RKO (cell line): ENCODE results near the gene ADGRF1.
"Not testable (repeated sequence)": the region's sequence is repeated elsewhere in the genome, so short reads cannot be mapped to it uniquely, and the experiment has no call there.

Experiments used
- DNase-seq: peaks from one replicate; pipeline ENCODE4 v3.0.0-alpha.2; 2016; ENCODE audit warnings: low spot score

ADGRF1 gene

GRCh38 chr6:47061309-47062300 lies 19.5 kb upstream of the ADGRF1 start:
- DNase-seq = no peak

GRCh38 chr6:47059216-47059885 lies 17.2 kb upstream of the ADGRF1 start:
- DNase-seq = no peak

DNA sequence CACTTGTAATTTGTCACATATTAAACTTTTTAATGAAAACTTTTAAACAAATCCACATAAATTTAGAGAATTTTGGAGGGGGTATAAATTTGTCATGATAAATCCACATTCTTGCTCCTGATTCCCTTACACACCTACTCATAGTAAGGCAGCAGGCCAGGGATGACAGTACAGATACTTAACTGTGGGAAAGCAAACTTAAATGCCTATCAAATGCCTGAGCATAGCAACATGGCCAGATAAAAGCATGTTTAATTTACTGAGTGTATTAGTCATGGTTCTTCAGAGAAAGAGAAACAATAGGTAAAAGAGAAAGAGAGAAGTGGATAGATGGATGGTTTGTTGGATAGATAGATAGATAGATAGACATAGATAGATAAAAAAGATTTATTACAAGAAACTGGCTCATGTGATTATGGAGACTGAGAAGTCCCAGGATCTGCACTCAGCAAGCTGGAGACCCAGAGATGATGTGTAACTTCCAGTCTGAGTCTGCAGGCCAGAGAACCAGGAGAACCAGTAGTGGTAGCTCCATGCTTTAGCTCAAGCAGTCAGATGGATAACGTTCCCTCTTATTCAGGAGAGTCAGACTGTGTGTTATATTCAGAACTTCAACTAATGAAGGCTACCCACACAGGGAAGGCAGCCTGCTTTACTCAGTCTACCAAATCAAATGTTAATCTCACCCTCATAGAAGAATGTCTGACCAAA lies 15.9 kb upstream of the ADGRF1 start:
- no peak for DNase-seq

- no peak for DNase-seq
Observed at GRCh38 chr6:47056832-47057231, 14.7 kb upstream of the ADGRF1 start.

- not testable (repeated sequence) for DNase-seq
Observed at GRCh38 chr6:47054302-47054701, 12.2 kb upstream of the ADGRF1 start.

DNA sequence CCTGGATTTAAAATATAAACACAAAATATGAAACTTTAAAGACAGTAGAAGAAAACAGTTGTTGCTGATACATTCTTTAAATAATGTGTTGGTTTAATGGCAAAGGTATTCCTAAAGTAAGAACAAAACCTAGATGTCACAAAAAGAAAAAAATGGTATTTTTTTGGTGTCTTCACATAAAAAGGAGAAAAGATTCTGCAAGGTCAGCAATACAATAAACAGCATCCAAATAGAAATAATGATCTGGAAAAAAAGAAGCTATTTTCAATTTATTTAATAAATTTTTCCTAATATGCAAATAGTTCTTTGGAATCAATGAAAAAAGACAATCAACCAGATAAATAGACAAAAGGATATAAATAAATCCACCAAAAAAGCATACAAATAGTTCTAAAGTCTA lies 6.5 kb upstream of the ADGRF1 start:
- DNase-seq = no peak

DNA sequence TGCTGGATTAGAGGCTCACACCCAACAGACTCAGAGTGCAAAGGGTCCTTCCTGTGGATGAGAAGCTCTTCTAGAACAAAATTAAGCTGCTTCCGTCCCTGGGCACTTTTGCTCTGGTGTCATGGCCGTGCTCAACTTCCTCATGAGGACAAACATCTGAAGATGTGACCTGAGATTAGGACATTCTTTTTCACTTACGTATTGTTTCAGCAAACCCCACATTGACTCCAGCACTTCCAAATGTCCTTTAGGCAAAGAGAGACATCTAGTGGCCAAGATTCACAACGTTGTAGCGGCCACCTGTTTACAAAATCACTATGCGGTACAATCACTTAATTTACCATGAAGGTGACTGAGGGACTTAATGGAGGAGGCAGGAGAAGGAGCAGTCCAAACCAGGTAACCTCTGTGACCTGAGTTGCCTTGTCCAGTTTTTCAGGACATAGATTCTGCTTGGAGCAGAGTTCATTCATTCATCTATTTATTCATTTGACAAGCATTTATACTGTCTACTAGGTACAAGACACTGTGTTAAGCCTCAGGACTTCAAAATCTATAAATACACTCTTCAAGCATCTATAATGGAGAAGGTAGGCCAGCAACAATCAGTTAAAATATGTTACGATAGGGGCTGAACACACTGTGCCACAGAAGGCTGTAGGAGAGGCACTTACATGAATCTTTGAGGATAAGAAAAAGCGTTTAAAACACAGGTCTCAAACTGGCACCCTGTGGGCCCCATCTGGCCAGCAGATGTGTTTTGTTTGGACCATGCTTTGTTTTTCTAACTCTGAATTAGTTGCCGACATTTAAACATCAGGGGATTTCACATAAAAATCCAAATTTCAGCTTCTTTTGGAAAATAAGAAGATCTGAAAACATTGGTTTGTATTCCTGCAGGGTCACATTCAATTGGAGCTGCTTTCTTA lies 5.6 kb upstream of the ADGRF1 start:
- DNase-seq = peak; percentile 87

DNA sequence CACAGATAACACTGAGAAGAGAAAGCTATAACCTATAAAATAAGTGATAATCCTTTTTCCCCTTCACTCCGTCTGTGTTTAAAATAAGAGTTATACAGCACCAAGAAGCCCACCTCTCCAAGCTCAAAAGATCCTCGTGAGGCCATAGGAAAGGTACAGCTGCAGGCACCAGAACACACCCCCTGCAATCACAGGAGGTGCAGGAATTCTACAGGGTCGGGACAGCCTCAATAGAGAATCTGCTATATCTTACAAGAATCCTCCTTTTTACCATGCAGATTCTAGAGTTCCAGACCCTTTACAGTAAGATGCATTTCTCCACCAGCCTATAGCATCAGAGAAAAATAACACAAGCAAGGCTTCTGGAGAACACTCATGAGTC lies 5.0 kb upstream of the ADGRF1 start:
- DNase-seq = no peak

GRCh38 chr6:47044397-47044796 lies 2.3 kb upstream of the ADGRF1 start:
- DNase-seq = peak; percentile 40

DNA sequence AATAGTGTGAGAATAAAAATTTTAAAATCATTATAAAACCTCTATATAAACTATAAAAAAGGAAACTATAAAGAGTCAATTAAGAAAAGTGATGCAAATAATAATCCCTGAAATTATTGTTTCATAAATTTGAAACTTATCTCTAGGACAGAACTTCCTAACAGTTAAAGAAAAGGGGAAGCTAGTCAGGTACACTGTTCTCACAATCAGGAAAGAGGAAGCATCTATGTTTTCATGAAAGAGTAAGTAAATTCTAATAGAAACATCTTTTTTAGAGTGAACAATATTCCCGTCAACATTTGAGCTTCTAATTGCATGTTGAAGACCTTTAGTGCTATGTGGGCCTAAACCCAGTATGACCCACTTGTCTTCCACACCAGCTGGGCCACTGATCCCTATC lies 1.2 kb upstream of the ADGRF1 start:
- no peak for DNase-seq

DNA sequence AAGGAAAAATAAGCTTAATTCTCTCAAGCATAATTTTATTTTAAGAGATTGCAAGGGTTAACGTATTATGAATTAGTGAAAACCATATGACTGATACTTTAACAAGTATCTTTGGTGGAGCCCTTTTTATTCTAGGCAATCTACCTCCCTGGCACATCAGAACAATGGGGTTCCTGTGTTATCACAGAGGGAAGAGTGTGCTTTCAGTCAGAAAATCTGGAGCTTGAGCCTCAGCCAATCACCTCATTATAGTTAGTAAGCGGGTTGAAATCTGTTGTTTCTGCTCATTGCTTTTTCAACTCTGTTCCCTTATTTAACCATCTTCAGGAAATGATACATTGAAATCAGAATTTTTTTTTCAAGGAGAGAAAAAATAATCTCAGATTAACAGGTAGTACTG lies 391 bp downstream of the ADGRF1 start:
- DNase-seq = no peak

DNA sequence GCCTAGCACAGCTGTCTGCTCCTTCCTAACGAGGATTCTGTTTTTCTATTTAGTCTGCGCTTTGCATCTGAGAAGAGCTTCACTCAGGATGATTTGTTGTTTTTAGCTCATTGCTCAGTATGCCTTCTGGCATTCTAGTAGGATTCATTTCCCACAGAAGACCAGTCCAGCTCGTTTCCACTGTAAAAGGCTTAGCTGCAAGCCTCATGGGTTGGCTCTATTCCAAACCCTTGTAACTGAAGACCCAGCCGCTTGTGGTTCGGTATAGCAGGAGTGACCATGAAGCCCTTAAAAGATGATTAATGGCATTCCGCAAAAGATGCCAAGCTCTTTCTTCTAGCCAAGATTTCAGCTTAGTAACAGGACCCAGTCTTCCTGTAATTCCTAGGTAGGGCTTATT lies 7.2 kb downstream of the ADGRF1 start:
- DNase-seq = no peak

GRCh38 chr6:47034421-47034820 lies 7.7 kb downstream of the ADGRF1 start:
- no peak for DNase-seq

DNA sequence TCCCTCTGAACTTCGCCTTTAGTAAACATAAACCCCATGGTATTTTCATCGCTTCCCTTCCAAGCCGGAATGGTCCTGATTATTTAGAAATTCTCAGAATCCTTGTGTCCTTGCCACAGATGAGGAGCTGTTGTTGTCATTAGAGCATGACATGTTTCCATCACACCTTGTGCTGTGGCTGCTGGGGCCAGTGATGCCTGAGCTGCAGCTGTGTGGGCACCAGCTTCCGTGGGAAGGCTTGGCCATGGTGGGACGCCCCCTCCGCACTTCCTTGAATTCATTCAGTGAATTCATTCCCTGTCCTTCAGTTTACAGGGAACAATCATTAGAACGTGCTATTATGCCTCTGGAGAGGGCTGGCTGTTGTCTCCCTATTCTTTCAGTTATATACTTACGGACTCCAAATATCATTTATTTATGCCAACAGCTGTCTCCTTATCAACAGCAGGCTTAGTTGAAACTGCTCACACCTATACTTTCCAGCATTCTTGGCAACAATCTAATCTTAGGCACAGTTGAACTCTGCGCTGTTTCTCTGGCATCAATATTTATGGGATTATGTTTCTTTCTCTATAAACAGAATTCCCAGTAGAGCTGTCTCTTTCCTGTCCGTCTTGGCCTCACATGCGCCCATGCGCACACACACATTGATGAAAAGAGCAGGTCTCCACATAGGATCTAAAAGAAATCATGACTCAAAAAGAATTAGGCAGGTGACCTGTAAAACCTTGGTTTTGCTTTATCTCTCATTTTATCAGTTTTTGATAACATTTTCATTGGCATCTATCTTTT lies 9.0 kb downstream of the ADGRF1 start:
- DNase-seq = no peak

DNA sequence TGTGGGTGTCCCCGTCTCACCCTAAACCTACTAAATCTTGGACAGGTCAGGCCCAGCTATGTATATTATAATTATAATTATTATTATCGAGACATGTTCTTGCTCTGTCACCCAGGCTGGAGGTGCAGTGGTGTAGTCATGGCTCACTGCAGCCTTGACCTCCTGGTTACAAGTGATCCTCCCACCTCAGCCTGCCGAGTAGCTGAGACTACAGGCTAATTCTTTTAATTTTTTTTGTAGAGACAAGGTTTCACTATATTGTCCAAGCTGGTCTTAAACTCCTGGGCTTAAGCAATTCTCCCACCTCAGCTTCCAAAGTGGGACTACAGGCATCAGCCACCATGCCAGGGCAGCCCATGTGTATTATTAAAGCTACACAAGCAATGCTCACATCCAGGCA lies 10.5 kb downstream of the ADGRF1 start:
- DNase-seq = no peak

DNA sequence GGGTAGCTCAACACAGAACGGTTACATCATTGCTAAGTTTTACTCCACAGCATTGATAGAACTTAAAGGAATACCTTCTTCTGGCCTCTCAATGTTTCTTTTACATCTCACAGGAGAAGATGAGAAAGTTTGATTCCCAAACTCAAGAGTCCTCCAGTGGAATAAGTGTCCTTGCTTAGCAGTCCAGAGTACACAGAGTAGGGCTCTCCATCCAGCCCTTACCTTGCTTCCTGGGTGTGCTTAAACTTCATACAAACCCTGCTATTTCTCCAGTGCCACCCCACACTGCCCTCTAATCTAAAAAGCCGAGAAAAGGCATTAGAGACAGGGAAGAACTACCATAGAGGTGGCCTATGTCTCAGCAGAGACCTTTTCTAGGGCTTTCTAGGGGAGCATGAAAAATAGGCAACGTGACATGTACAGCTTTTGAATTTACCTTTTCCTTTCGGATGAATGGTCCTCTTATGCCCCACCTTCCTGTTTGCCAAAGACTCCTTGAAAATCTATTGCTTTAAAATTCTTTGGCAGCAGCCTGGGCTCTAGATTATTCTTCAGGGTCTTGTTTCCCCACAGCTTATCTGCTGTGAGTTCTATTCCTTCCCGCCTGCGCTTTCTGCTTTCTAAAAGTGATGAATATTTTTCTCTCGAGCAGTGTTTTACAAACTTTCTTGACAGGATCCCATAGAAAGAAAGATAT lies 12.1 kb downstream of the ADGRF1 start:
- DNase-seq = no peak

DNA sequence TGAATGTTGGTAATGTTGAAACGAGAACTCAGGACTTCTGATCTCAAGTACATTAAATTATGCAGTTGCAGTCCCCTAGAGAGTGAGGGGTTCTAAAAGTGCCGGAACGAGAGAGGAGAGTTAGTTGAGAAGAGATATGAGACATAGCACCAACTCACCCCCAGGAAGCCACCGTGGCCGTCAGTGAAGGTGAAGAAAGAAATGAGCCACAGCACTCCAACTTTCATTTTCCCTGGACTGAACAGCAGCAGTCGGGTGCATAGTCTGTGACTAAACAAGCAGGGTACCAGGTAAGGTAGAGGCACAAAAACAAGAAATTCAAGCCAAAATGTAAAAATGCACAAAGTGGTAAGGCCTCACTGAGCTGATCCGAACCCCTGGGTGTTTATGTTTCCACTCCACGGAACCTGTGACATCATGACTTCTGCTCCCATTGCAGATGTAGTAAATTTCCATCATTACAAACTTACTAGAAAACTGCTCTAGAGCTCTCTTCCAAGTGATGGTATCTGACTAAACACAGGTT lies 13.2 kb downstream of the ADGRF1 start:
- no peak for DNase-seq

GRCh38 chr6:47027315-47027714 lies 14.8 kb downstream of the ADGRF1 start:
- no peak for DNase-seq

DNA sequence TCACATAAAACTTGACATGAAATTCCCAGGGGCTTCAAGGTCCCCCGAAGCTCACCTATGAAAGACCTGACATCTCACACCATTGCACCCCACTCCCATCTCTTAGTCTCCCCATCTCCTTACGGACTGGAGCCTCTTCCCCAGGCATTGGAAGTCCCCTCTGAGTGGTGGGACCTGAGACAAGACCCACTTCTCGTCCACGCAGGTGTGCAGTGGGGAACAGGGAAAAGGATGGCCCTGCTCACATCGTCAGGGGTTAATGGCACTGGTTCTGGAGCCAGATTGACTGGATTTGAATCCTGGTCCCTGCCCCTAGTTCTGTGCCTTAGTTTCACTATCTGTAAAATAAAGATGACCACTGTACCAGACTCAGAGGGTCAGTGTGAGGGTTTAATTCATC lies 15.5 kb downstream of the ADGRF1 start:
- DNase-seq = no peak

- DNase-seq = no peak
Observed at GRCh38 chr6:47023573-47023972, 18.6 kb downstream of the ADGRF1 start.
